ENCODE measurements around the gene COL1A2.

DNA sequence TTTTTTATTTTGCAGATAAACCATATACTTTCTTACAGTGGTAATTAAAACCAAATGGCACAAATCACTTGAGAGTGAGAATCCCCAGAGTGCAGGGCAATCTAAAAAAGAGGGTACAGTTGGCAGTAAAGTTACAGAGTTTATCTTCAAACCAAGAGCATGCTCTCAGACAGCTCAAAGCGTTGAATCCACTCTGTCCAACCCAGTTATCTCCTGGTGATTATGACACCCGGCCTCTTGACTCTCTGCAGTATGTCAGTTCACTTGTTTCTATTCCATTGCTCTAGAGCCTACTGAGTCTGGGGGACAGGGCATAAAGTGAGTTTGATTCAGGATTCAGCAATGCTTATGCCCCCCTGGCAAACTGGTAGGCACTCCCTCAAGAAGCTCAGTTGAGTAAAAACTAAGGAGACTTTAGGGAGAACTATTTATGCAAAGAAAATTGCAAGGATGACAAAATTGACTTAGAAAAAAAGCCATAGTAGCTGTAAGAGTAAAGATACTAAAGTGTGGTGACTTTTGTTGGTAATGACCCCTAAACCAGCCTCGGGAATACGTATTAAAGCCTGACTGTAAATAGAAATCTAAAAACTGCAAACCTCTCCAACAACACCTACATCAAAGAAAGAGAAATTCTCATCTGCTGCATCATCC lies 55.5 kb downstream of the COL1A2 start:
- TF ChIP-seq POLR2AphosphoS5 (IDR thresholded peaks at IDR 0.05; ENCODE audit: low read depth, low read length), result no peak
- TF ChIP-seq POLR2A (IDR thresholded peaks at IDR 0.05; ENCODE audit: low read depth, low read length), result no peak
- TF ChIP-seq TAF1 (IDR thresholded peaks at IDR 0.05; ENCODE audit: borderline replicate concordance, low read depth, low read length), result no peak
